PC-3 (cell line): ENCODE data around the gene USP20. TPM values are rescaled to one million over a fixed set of nuclear protein-coding genes. Genes with fewer than 3 reads are reported as not detected.

ENCODE experiments used
- ATAC-seq: fragments of 200-7000 bp; cut with Tn5 transposase; 2 replicates; pipeline ENCODE4 v1.9.1; 2020; ENCODE audit warnings: mild to moderate bottlenecking, moderate library complexity
- BruUV-seq: library from RNA; stranded (reverse); fragments of 400-500 nt; replicated peaks from 2 replicates; lab custom pipeline; 2021; lab: Mats Ljungman, UMichigan
- CTCF ChIA-PET: fragments of 300-600 bp; sonication (Branson Sonifier 250); formaldehyde crosslinking; loops from one replicate; lab custom pipeline; 2022; ENCODE audit warnings: antibody characterized with exemption; lab: Charles Lee
- POLR2A ChIA-PET: fragments of 300-600 bp; sonication (Branson Sonifier 250); formaldehyde crosslinking; loops from one replicate; lab custom pipeline; 2022; ENCODE audit warnings: antibody characterized with exemption; ENCODE audit not compliant: unreplicated experiment; lab: Charles Lee
- DNase-seq: peaks from one replicate; pipeline ENCODE4 v3.0.0-alpha.2; 2015
- H2AFZ ChIP-seq: fragments of 300-600 bp; sonication (generic); 2 replicates; pipeline ENCODE4 v1.6.0; 2016; ENCODE audit warnings: antibody characterized with exemption, low read length
- H3F3A ChIP-seq: fragments of 300-600 bp; sonication (generic); one replicate; pipeline ENCODE4 v1.6.0; 2017; ENCODE audit warnings: antibody characterized with exemption, low read length, control low read depth, mild to moderate bottlenecking; ENCODE audit not compliant: unreplicated experiment
- H3K27ac ChIP-seq: fragments of 300-600 bp; sonication (generic); 2 replicates; pipeline ENCODE4 v1.5.1; 2016; ENCODE audit warnings: mild to moderate bottlenecking, low read length
- H3K27me3 ChIP-seq: fragments of 300-600 bp; sonication (generic); 2 replicates; pipeline ENCODE4 v1.6.1; 2016; ENCODE audit warnings: low read length, mixed read lengths
- H3K36me3 ChIP-seq: fragments of 300-600 bp; sonication (generic); 2 replicates; pipeline ENCODE4 v1.6.1; 2016; ENCODE audit warnings: low read depth, mixed run types, low read length, mixed read lengths
- H3K4me1 ChIP-seq: fragments of 300-600 bp; sonication (generic); 2 replicates; pipeline ENCODE4 v1.5.1; 2016; ENCODE audit warnings: low read length; ENCODE audit not compliant: insufficient read depth
- H3K4me2 ChIP-seq: fragments of 300-600 bp; sonication (generic); 2 replicates; pipeline ENCODE4 v1.6.0; 2016; ENCODE audit warnings: low read length
- H3K4me3 ChIP-seq: fragments of 300-600 bp; sonication (generic); 2 replicates; pipeline ENCODE4 v1.5.1; 2016; ENCODE audit warnings: mild to moderate bottlenecking, low read length, mixed read lengths
- H3K79me2 ChIP-seq: fragments of 300-600 bp; sonication (generic); 2 replicates; pipeline ENCODE4 v1.6.1; 2017; ENCODE audit warnings: low read length, mixed read lengths
- H3K9ac ChIP-seq: fragments of 300-600 bp; sonication (generic); 2 replicates; pipeline ENCODE4 v1.6.0; 2016; ENCODE audit warnings: mild to moderate bottlenecking, low read length
- H3K9me2 ChIP-seq: fragments of 300-600 bp; sonication (generic); replicated peaks from 2 replicates; pipeline ENCODE4 v1.6.1; 2016; ENCODE audit warnings: mixed run types, low read length, mixed read lengths
- H3K9me3 ChIP-seq: fragments of 300-600 bp; sonication (generic); 2 replicates; pipeline ENCODE4 v1.6.1; 2016; ENCODE audit warnings: low read length, mixed read lengths
- H4K20me1 ChIP-seq: fragments of 300-600 bp; sonication (generic); 2 replicates; pipeline ENCODE4 v1.6.1; 2016; ENCODE audit warnings: low read length, mixed read lengths
- CTCF ChIP-seq: fragments of 300-600 bp; sonication (generic); conservative IDR thresholded peaks from 2 replicates; pipeline ENCODE4 v1.5.1; 2017; ENCODE audit warnings: antibody characterized with exemption, low read depth, mild to moderate bottlenecking, low read length
- EZH2 ChIP-seq: fragments of 300-600 bp; sonication (generic); IDR thresholded peaks from one replicate; pipeline ENCODE4 v1.6.1; 2017; ENCODE audit warnings: antibody characterized with exemption, mild to moderate bottlenecking, low read length; ENCODE audit not compliant: unreplicated experiment
- EZH2phosphoT487 ChIP-seq: fragments of 300-600 bp; sonication (generic); IDR thresholded peaks from 2 replicates; pipeline ENCODE4 v1.6.1; 2018; ENCODE audit warnings: mild to moderate bottlenecking, antibody characterized with exemption, low read length, borderline replicate concordance
- intact Hi-C: fragments of 100-400 bp; cut with micrococcal nuclease; formaldehyde crosslinking; loops from 2 replicates; pipeline ENCODE4 v1.9.0; 2023
- total RNA-seq: library from RNA; depleted of rRNA; stranded (reverse); fragments of >200 nt; gene quantifications from 2 replicates; pipeline ENCODE4 v1.2.3, GENCODE V29; 2014

Gene USP20
- total RNA-seq, 1 experiment from 2014 or later: 15.0 TPM

GRCh38 chr9:129798973-129799372 is 36.3 kb upstream of the USP20 start:
- Histone ChIP-seq H4K20me1 (no peaks in the 10 kb centered on the region), H3K9me2 (no peaks in the 10 kb centered on the region), H3K27ac (no peak overlapping the region), H3K4me1 (peaks cover under 1% of the 10 kb centered on the region; the same call in 1 of the 2 replicates), H2AFZ (no peak overlapping the region), H3F3A (no peaks in the 10 kb centered on the region), H3K36me3 (no peaks in the 10 kb centered on the region), H3K9ac (no peak overlapping the region), H3K4me2 (no peak overlapping the region), H3K27me3 (no peaks in the 10 kb centered on the region), H3K9me3 (no peaks in the 10 kb centered on the region), H3K79me2 (peaks cover 6% of the 10 kb centered on the region), H3K4me3 (no peak overlapping the region)
- DNase-seq (no peak), ATAC-seq (no peak)
- intact Hi-C loops: no loop called here
- TF ChIP-seq CTCF (no peak), EZH2 (no peak), EZH2phosphoT487 (no peak)
- ChIA-PET CTCF (interaction anchor here (0.5 kb wide), 1 partner anchor 31 kb away, joined by 3 read pairs; no protein-coding TSS in a partner anchor), POLR2A (no interaction called here)
- BruUV-seq: no TSS peak

GRCh38 chr9:129801504-129801903 is 33.8 kb upstream of the USP20 start:
- H3K4me3 ChIP-seq: no peak overlapping the region
- no peak overlapping the region for H3K27ac ChIP-seq
- no peaks in the 10 kb centered on the region for H3K27me3 ChIP-seq
- POLR2A ChIA-PET: no interaction called here
- no peak overlapping the region for H3K4me2 ChIP-seq
- H4K20me1 ChIP-seq: no peaks in the 10 kb centered on the region
- H3F3A ChIP-seq: no peaks in the 10 kb centered on the region
- BruUV-seq: no TSS peak
- CTCF ChIA-PET: no interaction called here
- intact Hi-C loops: no loop called here
- peaks cover 5% of the 10 kb centered on the region; the same call in 1 of the 2 replicates for H3K4me1 ChIP-seq
- DNase-seq (no peak), ATAC-seq (no peak)
- no peak for TF ChIP-seq EZH2phosphoT487
- no peak for TF ChIP-seq EZH2
- no peak for TF ChIP-seq CTCF
- no peak overlapping the region for H3K9ac ChIP-seq
- H2AFZ ChIP-seq: no peak overlapping the region
- H3K36me3 ChIP-seq: no peaks in the 10 kb centered on the region
- peaks cover 9% of the 10 kb centered on the region for H3K79me2 ChIP-seq
- no peaks in the 10 kb centered on the region for H3K9me2 ChIP-seq
- no peaks in the 10 kb centered on the region for H3K9me3 ChIP-seq

GRCh38 chr9:129802833-129803675 is 32.2 kb upstream of the USP20 start, which contains the start of gene TOR1B:
TSS of gene TOR1B (plus strand) at chr9:129803184. CDS start at chr9:129803213, 29 bp downstream.
- intact Hi-C loops: no loop called here
- CTCF ChIA-PET: interaction anchor here (0.6 kb wide), 1 partner anchor 77 kb away, joined by 6 read pairs; no protein-coding TSS in a partner anchor

More at GRCh38 chr9:129802833-129803675, 32.2 kb upstream of the USP20 start, which contains the start of gene TOR1B:
- H3K9ac ChIP-seq: peak within 1 kb of the TSS; percentile 69
- no peaks in the 10 kb centered on the region for H3K9me3 ChIP-seq
- POLR2A ChIA-PET: interaction anchor here (0.5 kb wide), 2 partner anchors 225 to 614 kb away, joined by 3 to 4 read pairs; no protein-coding TSS in a partner anchor
- H2AFZ ChIP-seq: peak within 1 kb of the TSS; percentile 91
- no peaks in the 10 kb centered on the region for H3K36me3 ChIP-seq
- peak within 1 kb of the TSS; percentile 100 for H3K4me2 ChIP-seq
- peaks cover 5% of the 10 kb centered on the region; the same call in 1 of the 2 replicates for H3K4me1 ChIP-seq
- H3F3A ChIP-seq: no peaks in the 10 kb centered on the region
- H4K20me1 ChIP-seq: no peaks in the 10 kb centered on the region
- BruUV-seq: no TSS peak
- DNase-seq: peak; percentile 83
- H3K4me3 ChIP-seq: peak within 1 kb of the TSS; percentile 91
- H3K79me2 ChIP-seq: peaks cover 9% of the 10 kb centered on the region
- no peak for TF ChIP-seq CTCF
- TF ChIP-seq EZH2: no peak
- no peak for TF ChIP-seq EZH2phosphoT487
- H3K9me2 ChIP-seq: no peaks in the 10 kb centered on the region
- H3K27ac ChIP-seq: no peak within 1 kb of the TSS
- peak; percentile 93 for ATAC-seq
- H3K27me3 ChIP-seq: no peaks in the 10 kb centered on the region
